ENCODE measurements around the gene CLEC17A.
A peak's percentile ranks its signal among the peaks of the same experiment; 100 is the strongest.
"Not testable (repeated sequence)": the region's sequence is repeated elsewhere in the genome, so short reads cannot be mapped to it uniquely, and the experiment has no call there.

CLEC17A gene

DNA sequence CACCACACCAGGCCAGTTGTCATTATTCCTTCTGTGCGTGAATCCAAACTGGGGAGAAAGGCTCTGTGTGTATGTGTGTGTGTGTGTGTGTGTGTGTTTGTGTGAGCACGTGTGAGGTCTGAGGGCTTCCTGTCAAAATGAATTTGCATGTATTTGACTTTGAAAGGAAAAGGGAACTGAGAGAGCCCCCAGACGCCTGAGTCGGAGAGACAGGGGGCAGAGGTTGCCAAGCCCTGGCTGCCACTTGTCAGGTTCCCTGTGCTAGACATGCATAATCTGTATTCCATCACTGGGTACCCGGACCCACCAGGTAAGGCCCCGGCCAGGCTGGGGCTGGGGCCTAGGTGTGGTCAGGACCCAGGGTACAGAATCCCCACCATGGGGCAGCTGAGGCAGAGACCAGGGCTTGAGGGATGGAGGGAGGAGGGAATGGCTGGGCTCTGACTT is at the start of gene CLEC17A:
TSS of gene CLEC17A (plus strand) at position 191 of the 447 bp plus-strand sequence. CDS start at position 268, 77 bp downstream.
- Mint-ChIP-seq H3K27ac (no peak within 1 kb of the TSS), H3K4me3 (no peak within 1 kb of the TSS), H3K36me3 (ENCODE audit: low read depth) (no peaks in the 10 kb centered on the region), H3K27me3 (ENCODE audit: low read depth) (no peaks in the 10 kb centered on the region), H3K9me3 (no peaks in the 10 kb centered on the region), H3K4me1 (ENCODE audit: low read depth) (peaks cover 2% of the 10 kb centered on the region)

GRCh38 chr19:14533450-14533849 is 49.4 kb upstream of the CLEC17A start:
- H3K4me1 Mint-ChIP-seq (ENCODE audit: low read depth) = peaks cover 20% of the 10 kb centered on the region
- H3K27ac Mint-ChIP-seq = no peak overlapping the region
- H3K36me3 Mint-ChIP-seq (ENCODE audit: low read depth) = peaks cover 6% of the 10 kb centered on the region
- H3K9me3 Mint-ChIP-seq = no peaks in the 10 kb centered on the region
- H3K4me3 Mint-ChIP-seq = no peak overlapping the region
- no peaks in the 10 kb centered on the region for H3K27me3 Mint-ChIP-seq (ENCODE audit: low read depth)

- Mint-ChIP-seq H3K9me3 (no peaks in the 10 kb centered on the region), H3K36me3 (ENCODE audit: low read depth) (peaks cover 13% of the 10 kb centered on the region), H3K4me1 (ENCODE audit: low read depth) (peaks cover 12% of the 10 kb centered on the region), H3K27ac (no peak overlapping the region), H3K27me3 (ENCODE audit: low read depth) (no peaks in the 10 kb centered on the region), H3K4me3 (no peak overlapping the region)
Observed at GRCh38 chr19:14536926-14537692, 45.8 kb upstream of the CLEC17A start.

DNA sequence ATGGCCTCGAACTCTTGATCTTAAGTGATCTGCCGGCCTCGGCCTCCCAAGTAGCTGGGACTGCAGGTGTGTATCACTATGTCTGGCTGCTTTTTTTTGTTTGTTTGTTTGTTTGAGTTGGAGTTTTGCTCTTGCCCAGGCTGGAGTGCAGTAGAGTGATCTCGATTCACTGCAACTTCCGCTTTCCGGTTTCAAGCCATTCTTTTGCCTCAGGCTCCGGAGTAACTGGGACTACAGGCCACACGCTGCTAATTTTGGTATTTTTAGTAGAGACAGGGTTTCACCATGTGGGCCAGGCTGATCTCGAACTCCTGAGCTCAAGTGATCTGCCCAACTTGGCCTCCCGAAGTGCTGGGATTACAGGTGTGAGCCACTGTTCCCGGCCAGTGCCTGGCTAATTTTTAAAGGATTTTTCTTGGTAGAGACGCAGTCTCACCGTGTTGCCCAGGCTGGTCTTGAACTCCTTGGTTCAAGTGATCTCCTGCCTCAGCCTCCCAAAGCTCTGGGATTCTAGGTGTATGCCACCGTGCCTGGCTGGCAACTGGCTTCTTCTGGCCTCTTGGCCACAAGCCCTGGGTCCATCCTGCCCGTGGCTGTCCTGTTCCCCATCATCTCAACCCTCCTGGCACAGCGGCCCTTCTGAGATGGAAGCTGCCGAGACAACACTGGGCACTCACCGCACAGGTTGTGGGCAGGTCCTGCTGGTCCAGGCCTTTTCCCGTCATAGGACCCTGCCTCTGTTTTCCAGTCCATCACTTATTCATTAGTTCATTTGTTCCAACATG is 42.0 kb upstream of the CLEC17A start:
- H3K27me3 Mint-ChIP-seq (ENCODE audit: low read depth) = no peaks in the 10 kb centered on the region
- no peaks in the 10 kb centered on the region for H3K9me3 Mint-ChIP-seq
- no peak overlapping the region for H3K27ac Mint-ChIP-seq

GRCh38 chr19:14541979-14542378 is 40.9 kb upstream of the CLEC17A start:
- not testable (repeated sequence) for H3K36me3 Mint-ChIP-seq (ENCODE audit: low read depth); H3K4me1 Mint-ChIP-seq (ENCODE audit: low read depth)

More for the DNA sequence above, 42.0 kb upstream of the CLEC17A start:
- Mint-ChIP-seq H3K36me3 (ENCODE audit: low read depth) (peaks cover 6% of the 10 kb centered on the region), H3K4me1 (ENCODE audit: low read depth) (peaks cover 7% of the 10 kb centered on the region), H3K4me3 (no peak overlapping the region)

GRCh38 chr19:14542711-14543328 is 40.1 kb upstream of the CLEC17A start:
- H3K4me3 Mint-ChIP-seq = no peak overlapping the region
- peaks cover 3% of the 10 kb centered on the region for H3K4me1 Mint-ChIP-seq (ENCODE audit: low read depth)
- no peak overlapping the region for H3K27ac Mint-ChIP-seq
- H3K36me3 Mint-ChIP-seq (ENCODE audit: low read depth) = peaks cover 6% of the 10 kb centered on the region
- H3K9me3 Mint-ChIP-seq = no peaks in the 10 kb centered on the region
- H3K27me3 Mint-ChIP-seq (ENCODE audit: low read depth) = no peaks in the 10 kb centered on the region

More at GRCh38 chr19:14541979-14542378, 40.9 kb upstream of the CLEC17A start:
- H3K27ac Mint-ChIP-seq; H3K27me3 Mint-ChIP-seq (ENCODE audit: low read depth); H3K9me3 Mint-ChIP-seq; H3K4me3 Mint-ChIP-seq: not testable (repeated sequence)

- Mint-ChIP-seq H3K36me3 (ENCODE audit: low read depth) (peaks cover 6% of the 10 kb centered on the region), H3K9me3 (no peaks in the 10 kb centered on the region), H3K4me3 (no peak overlapping the region), H3K27me3 (ENCODE audit: low read depth) (no peaks in the 10 kb centered on the region), H3K27ac (no peak overlapping the region), H3K4me1 (ENCODE audit: low read depth) (peaks cover 3% of the 10 kb centered on the region)
Observed at GRCh38 chr19:14544047-14544446, 38.8 kb upstream of the CLEC17A start.

DNA sequence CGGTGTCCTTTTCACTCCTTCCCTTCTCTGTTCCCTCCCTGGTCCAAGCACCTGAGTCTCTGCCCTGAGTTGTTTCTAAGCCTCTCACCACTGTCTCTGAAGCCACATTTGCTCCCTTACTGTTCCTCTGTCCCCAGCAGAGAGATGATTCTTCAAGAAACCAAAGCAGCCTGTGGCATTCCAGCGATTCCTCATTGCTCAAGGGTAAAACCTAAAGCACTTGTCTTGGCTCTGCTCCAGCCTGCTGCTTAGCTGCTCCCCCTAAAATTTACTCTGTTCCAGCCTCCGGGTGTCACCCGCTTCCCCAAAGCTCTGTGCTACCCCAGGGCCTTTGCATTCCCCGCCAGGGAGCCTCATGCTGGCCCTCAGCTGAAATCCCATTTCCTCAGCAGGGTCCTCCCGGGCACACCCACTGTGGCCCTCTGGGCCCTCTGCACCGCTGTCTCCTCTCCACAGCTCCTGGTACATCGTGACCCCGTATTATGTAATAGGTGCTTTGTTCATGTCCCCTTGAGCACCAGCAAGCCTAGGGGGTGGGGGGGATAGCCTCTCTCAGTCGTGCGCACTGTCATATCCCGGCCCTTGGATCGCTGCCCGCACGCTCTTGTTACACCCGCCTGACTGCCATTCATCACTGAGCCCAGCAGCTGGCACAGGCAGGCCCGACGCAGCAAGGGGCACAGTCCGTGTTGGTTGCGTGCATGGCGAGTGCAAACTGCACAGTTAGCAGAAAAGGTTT is 37.7 kb upstream of the CLEC17A start:
- Mint-ChIP-seq H3K4me3 (no peak overlapping the region), H3K4me1 (ENCODE audit: low read depth) (peaks cover 3% of the 10 kb centered on the region), H3K27ac (no peak overlapping the region), H3K27me3 (ENCODE audit: low read depth) (no peaks in the 10 kb centered on the region), H3K36me3 (ENCODE audit: low read depth) (peaks cover 7% of the 10 kb centered on the region), H3K9me3 (no peaks in the 10 kb centered on the region)

DNA sequence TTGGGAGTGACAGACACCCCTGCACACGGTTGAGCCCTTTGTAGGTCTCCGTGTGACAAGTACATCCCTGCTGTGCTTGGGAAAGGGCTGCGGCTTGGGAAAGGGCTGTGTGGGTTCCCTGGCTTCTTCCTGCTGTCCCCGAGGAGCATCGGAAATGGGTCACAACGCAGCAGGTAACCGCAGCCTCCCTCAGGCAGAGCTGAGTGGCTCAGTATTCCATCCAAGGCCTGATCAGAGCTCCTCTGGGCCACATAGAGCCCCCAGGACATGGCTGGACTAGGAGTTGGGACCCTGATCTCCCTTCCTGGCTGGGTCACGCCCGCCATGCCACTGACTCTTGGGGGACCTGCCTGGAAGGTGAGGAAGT is 37.2 kb upstream of the CLEC17A start:
- Mint-ChIP-seq H3K27ac (no peak overlapping the region), H3K4me3 (no peak overlapping the region), H3K36me3 (ENCODE audit: low read depth) (peaks cover 8% of the 10 kb centered on the region), H3K9me3 (no peaks in the 10 kb centered on the region), H3K4me1 (ENCODE audit: low read depth) (peaks cover 5% of the 10 kb centered on the region), H3K27me3 (ENCODE audit: low read depth) (no peaks in the 10 kb centered on the region)

DNA sequence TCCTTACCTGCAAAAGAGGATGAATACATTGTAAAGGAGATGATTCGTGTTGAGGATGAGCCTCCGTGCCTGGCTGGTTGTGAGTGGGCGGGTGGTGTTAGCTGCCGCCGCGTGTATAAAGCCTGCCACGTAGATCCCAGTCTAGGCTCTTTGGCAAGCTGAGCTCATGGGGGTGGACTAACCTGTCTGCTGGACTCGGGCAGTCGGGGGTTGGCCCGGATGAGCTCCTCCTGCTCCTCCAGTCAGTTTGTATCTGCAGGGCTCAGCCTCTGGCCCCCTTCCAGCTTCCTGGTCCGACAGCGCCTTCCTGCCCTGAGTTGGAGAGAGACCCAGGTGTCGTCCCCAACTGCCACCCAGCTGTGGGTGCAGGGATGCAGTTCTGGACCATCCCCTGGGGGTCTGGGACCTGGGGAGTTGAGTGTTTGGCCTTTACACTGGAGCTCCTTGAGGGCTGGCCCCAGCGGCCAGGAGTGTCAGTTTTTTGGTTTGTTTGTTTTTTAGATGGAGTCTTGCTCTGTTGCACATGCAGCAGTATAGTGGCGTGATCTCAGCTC is 32.6 kb upstream of the CLEC17A start:
- Mint-ChIP-seq H3K4me1 (ENCODE audit: low read depth) (peaks cover 21% of the 10 kb centered on the region), H3K9me3 (no peaks in the 10 kb centered on the region), H3K27ac (no peak overlapping the region), H3K4me3 (no peak overlapping the region), H3K36me3 (ENCODE audit: low read depth) (peaks cover 6% of the 10 kb centered on the region), H3K27me3 (ENCODE audit: low read depth) (no peaks in the 10 kb centered on the region)

DNA sequence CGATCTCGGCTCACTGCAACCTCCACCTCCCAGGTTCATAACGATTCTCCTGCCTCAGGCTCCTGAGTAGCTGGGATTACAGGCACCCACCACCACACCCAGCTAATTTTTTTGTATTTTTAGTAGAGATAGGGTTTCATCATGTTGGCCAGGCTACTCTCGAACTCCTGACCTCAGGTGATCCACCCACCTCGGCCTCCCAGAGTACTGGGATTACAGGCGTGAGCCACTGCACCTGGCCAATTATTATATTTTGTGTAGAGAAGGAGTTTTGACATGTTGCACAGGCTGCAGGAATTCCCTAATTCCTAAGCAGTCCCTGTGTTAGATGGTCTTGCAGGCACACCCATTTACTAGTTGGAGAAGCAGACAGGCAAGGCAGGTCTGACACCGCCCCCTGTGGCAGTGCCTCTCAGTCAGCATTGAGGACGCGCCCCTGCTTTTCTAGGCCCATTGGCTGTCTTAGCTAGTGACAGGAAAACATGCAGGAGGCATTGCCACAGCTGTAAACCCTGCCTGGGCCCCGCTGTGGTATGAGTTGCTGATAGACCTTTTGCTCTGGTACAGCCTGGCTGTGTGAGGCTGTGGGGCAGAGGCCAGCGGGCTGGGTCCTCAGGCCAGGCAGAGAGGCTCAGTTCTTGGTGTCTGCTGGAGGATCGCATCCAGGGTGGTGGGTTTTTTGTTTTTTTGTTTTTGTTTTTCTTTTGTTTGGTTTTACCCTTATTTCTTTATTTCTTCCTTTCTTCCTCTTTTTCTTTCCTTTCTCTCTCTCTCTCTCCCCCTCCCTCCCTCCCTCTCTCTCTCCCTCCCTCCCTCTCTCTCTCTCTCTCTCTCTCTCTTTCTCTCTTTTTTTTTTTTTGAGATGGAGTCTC is 31.5 kb upstream of the CLEC17A start:
- H3K36me3 Mint-ChIP-seq (ENCODE audit: low read depth); H3K4me3 Mint-ChIP-seq; H3K9me3 Mint-ChIP-seq; H3K27me3 Mint-ChIP-seq (ENCODE audit: low read depth): not testable (repeated sequence)
- peaks cover 27% of the 10 kb centered on the region for H3K4me1 Mint-ChIP-seq (ENCODE audit: low read depth)
- peak overlapping the region; percentile 72 for H3K27ac Mint-ChIP-seq

GRCh38 chr19:14552006-14552360 is 30.9 kb upstream of the CLEC17A start:
- Mint-ChIP-seq H3K27ac (peak overlapping the region; percentile 70), H3K4me1 (ENCODE audit: low read depth) (peaks cover 32% of the 10 kb centered on the region)
- not testable (repeated sequence) for H3K36me3 Mint-ChIP-seq (ENCODE audit: low read depth)

More at GRCh38 chr19:14552006-14552360, 30.9 kb upstream of the CLEC17A start:
- H3K4me3 Mint-ChIP-seq; H3K27me3 Mint-ChIP-seq (ENCODE audit: low read depth); H3K9me3 Mint-ChIP-seq: not testable (repeated sequence)
